SK-MEL-5 (cell line): ENCODE results near the gene ATP9B. TPM values are rescaled to one million over a fixed set of nuclear protein-coding genes. Genes with fewer than 3 reads are reported as not detected.
"Not testable (repeated sequence)": the region's sequence is repeated elsewhere in the genome, so short reads cannot be mapped to it uniquely, and the experiment has no call there.

Source experiments
- DNase-seq: peaks from one replicate; pipeline ENCODE4 v3.0.0-alpha.2; 2016; ENCODE audit warnings: low read depth, low spot score
- in situ Hi-C: cut with HindIII; loops from 2 replicates; pipeline ENCODE4 v1.10.0; 2016; ENCODE audit warnings: low sequenced_read_pairs, high pct_unique_total_duplicates, low pct_unique_long_range_greater_than_20kb
- total RNA-seq: library from RNA; depleted of rRNA; stranded (reverse); fragments of >200 nt; shearing (Covaris generic); gene quantifications from 2 replicates; pipeline ENCODE4 v1.2.3, GENCODE V29; 2014

ATP9B gene
- total RNA-seq, 1 experiment from 2014 or later = 6.8 TPM

- in situ Hi-C loops = no loop called here
- DNase-seq = no peak
Observed at GRCh38 chr18:79068341-79068936, 755 bp upstream of the ATP9B start.

DNA sequence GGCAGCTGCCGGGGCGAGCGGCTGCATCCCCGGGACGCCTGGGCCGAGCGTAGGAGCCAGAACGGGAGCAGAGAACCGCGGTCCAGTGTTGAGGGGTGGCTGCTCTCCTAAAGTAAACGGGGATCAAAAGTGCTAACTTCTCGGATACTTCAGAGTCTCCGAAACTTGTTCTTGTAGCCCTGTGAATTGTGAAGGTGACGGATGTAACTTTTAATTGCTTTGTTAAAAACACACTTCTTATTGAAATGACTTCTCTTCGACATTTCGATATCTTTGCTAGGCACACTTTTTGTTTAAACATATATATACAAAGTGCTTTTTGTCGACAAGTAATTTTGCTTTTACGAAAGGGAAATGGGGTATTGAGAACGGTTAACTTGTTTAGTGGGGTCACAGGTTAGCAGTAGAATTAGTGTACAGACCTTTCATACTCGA lies 540 bp downstream of the ATP9B start:
- in situ Hi-C loops = no loop called here
- DNase-seq = peak; percentile 7

- DNase-seq = no peak
- in situ Hi-C loops = no loop called here
Observed at GRCh38 chr18:79070486-79070885, 1.3 kb downstream of the ATP9B start.

DNA sequence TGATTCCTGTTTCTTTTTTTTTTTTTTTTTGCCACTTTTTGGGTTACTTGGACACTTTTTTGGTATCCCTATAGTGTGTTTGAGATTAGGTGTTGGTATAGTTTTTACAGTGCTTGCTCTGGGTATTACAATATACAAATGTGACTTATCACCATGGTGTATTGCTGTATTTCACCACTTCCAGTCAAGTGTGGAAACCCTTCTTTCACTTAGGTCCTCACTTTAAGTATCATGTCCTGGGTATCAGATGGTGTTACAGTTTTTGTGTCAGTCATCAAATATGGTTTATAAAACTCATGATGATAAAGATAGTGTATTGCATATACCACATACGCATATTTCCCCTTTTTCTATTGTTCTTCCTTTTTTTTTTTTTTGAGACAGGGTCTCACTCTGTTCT lies 1.8 kb downstream of the ATP9B start:
- in situ Hi-C loops = no loop called here
- DNase-seq = no peak

DNA sequence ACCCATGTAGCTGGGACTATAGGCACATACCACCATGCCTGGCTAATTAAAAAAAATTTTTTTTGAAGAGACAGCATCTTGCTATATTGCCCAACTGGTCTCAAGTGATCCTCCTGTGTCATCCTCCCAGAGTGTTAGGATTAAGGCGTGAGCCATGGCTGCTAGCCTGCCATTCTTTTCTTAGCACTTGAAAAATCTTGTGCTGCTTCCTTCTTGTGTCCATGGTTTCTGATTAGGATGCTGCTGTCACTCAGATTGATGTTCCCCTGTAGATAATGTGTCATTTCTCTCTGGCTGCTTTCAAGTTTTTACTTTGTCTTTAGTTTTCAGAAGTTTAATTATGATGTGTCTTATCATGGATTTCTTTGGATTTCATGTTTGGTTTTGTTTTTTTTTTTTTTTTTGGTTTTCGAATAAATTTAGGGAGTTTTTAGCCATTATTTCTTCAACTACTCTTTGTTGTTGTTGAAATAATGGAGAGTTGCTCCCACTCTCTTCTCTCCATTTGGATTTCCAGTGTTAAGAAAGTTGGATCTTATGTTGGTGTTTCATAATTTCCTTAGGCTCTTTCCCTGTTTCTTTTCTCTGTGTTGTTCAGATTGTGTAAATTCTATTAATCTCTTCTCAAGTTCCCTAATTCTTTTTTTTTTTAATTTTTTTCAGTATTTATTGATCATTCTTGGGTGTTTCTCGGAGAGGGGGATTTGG lies 2.5 kb downstream of the ATP9B start:
- DNase-seq = no peak
- in situ Hi-C loops = no loop called here

DNA sequence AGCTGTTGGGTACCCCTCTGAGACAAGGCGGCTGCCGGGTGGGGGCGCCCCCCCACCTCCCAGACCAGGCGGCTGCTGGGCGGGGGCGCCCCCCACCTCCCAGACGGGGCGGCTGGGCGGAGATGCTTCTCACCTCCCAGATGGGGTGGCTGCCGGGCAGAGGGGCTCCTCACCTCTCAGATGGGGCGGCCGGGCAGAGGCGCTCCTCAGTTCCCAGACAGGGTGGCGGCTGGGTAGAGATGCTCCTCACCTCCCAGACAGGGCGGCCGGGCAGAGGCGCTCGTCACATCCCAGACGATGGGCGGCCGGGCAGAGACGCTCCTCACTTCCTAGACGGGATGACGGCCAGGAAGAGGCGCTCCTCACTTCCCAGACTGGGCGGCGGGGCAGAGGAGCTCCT lies 3.5 kb downstream of the ATP9B start:
- DNase-seq, in situ Hi-C loops: not testable (repeated sequence)

GRCh38 chr18:79077181-79077580 lies 8.0 kb downstream of the ATP9B start:
- no peak for DNase-seq
- in situ Hi-C loops = no loop called here

- in situ Hi-C loops, DNase-seq: not testable (repeated sequence)
Observed at GRCh38 chr18:79078791-79079190, 9.6 kb downstream of the ATP9B start.

DNA sequence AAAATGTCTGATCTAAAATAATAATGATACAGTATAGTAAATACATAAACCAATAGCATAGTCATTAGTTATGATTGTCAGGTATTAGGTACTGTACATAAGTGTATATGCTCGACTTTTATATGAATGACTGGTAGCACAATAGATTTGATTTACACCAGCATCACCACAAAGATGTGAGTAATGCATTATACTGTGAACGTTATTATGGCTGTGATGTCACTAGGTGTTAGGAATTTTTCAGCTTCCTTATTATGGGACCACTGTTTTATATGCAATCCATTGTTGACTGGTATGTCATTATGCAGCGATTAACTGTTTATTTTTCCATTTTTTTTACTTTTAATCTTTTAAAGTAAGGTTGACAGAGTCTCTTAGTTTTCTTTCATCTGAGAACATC lies 23.7 kb downstream of the ATP9B start:
- no peak for DNase-seq

GRCh38 chr18:79093986-79094385 lies 24.8 kb downstream of the ATP9B start:
- in situ Hi-C loops = no loop called here
- DNase-seq = no peak

More for the DNA sequence above, 23.7 kb downstream of the ATP9B start:
- in situ Hi-C loops = no loop called here

DNA sequence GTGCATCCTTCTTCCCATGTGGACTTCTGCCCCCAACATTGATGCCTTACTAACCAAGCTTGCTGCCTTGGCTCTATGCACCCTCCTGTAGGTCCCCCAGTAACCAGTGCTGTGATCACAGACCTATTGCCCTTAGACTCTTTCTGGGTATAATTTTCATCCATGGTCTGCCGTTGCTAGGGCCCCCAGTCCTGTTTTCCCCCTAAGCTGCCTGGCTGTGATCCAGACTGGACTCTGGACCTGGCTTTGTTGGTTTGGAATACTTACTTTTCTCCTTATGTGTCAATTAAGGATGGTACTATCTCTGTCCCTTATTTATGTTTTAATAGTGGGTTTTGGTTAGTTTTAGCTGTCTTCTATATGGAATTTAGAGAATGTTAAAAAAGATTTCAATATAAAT lies 26.0 kb downstream of the ATP9B start:
- DNase-seq = no peak
- in situ Hi-C loops = no loop called here

DNA sequence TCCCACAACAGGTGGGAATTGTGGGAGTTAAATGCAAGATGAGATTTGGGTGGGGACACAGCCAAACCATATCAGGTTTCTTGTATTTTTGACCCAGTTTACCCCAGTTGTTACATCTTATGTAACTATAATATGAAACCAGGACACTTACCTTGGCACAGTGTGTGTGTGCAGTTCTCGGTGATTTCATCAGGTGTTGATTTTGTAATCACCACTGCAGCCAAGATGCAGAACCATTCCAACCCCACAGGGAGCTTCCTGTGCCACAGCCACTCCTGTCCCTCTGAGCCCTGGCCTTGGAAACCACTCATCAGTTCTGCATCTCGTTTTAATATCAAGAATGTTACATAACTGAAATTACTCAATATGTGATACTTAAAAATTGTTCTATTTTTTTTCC lies 31.8 kb downstream of the ATP9B start:
- in situ Hi-C loops = no loop called here
- no peak for DNase-seq

GRCh38 chr18:79102886-79103285 lies 33.7 kb downstream of the ATP9B start:
- DNase-seq = no peak
- in situ Hi-C loops = no loop called here

DNA sequence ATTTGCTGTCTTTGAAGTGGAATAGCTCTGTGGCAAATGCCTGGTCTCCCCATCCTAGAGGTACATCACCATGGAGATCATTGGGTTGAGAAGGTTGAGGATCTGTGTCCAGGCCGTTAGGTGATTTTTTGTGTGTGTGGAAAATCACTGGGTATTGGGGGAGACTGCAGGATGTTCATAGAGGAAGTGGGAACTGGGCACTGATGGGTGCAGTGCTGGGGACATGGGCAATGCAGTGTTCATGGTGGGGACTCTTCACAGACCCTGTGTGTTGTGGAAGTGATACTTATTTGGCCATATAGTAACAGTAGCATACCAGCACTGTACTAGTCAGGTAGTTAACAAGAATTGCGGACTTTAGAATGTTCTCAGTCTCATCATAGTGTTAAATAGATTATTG lies 34.9 kb downstream of the ATP9B start:
- no peak for DNase-seq
- in situ Hi-C loops = no loop called here

DNA sequence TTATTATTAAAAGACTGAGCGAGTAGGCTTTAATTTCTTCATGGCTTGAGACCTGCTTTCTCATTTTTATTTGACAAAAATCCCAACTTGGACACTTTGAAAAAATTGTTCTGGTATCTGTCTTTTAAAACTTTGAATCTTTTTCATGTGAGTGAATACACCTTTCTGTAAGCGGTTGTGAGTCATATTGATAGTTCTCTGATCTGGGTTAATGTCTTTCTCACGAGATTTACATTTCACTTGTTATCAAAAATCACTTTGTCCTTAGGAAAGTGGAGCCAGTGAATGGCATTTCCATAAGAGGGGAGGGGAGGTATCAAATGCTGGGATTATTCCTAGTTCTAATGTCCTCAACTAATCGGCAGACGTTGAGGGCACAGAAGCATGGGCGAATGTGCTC lies 36.3 kb downstream of the ATP9B start:
- no peak for DNase-seq
- in situ Hi-C loops = no loop called here

DNA sequence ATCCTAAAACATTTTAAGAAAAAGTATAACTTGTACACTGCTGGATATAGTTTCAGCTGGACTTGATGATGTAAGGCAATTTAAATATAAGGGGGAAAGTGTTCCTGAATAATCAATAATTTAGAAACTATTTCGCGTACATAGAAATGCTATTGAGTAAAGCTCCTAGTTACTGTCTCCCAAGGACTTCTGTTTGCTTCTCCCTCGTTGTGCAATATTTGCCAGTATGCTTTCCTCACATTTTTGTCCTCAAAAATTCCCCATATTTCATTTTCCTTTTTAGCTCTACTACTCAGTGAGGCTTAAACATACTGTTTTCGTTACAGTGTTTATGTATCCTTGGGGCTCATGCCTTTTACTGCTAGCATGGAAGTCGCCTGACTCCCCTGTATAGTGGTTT lies 36.9 kb downstream of the ATP9B start:
- in situ Hi-C loops = no loop called here
- no peak for DNase-seq

DNA sequence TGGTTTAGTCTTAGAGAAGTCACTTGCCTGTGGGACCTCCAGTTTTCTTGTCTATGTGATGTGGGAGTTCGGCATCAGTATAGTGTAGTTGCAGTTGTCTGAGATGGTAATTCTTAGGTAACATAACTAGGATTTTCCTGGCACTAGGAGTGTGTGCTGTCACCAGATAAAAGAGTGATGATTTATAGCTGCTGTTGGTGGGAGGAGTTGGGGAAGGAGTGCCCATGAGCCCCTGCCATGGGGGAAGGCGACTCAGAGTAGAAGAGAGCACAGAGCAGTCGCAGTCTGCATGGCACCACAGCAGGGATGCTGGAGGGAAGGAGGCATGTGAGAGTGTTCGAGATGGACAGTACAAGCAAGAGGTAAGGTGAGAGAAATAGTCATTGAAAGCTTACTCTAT lies 38.7 kb downstream of the ATP9B start:
- no peak for DNase-seq
- in situ Hi-C loops = no loop called here

DNA sequence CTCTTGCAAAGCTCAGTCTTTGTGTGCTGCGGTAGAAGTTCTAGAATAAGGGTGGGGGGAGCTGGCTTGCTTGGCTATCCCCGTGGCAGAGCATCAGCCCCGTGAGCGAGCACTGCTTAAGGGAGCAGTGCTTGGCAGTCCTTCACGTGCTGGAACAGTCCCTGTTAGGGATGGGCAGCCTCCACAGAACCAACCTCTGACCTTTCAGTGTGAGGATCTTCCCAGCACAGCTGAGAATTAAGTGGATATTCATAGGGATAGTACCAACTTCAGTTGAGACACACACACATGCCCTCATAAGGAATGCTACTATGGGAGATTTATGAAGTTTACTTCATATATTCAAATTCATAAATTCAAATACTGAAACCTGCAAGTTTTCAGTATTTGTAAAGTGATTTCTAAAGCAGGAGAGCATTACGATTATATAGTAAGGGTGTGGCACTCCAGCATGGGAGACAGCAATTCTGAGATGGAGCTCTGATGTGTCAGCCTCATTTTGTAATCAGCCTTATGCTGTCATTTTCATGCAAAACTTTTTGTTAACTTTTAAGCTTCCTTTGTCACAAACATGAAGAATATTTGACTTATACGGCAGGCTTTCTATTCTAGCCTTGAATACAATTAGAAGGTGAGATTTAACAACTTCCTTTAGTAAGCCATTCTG lies 39.5 kb downstream of the ATP9B start:
- in situ Hi-C loops = no loop called here
- no peak for DNase-seq

GRCh38 chr18:79111483-79111882 lies 42.3 kb downstream of the ATP9B start:
- in situ Hi-C loops = no loop called here
- DNase-seq = no peak
